GM23248 (cell line): Measurements from ENCODE around the gene PTPRN2.

Experiments used
- EZH2 ChIP-seq: fragments of 200-600 bp; sonication (generic); IDR thresholded peaks from 2 replicates; pipeline ENCODE4 v1.6.1; 2018; ENCODE audit warnings: antibody characterized with exemption, mild to moderate bottlenecking; ENCODE audit not compliant: insufficient read depth, poor library complexity, severe bottlenecking
- EZH2phosphoT487 ChIP-seq: fragments of 200-600 bp; sonication (generic); IDR thresholded peaks from 2 replicates; pipeline ENCODE4 v1.6.1; 2018; ENCODE audit warnings: antibody characterized with exemption, moderate library complexity, mild to moderate bottlenecking, low read depth; ENCODE audit not compliant: insufficient read depth

- TF ChIP-seq EZH2 (no peak), EZH2phosphoT487 (no peak)
Observed at GRCh38 chr7:158303121-158303520, 284.5 kb downstream of the PTPRN2 start.
